HCT116 (cell line): Measurements from ENCODE around the gene CPT1B.

Experiments
- CTCF ChIP-seq, 3 experiments: fragments of 200-600 bp in 1 of 3; sonication (generic) in 1 of 3; IDR thresholded peaks in 2 of 3; conservative IDR thresholded peaks in 1 of 3; 2 replicates each; pipeline ENCODE4 v1.5.1; 2012 to 2017; ENCODE audit warnings: low read depth in 2 of 3, low read length in 2 of 3, antibody characterized with exemption in 1 of 3, borderline replicate concordance in 1 of 3, control low read depth in 1 of 3, mild to moderate bottlenecking in 1 of 3, mixed read lengths in 1 of 3, mixed run types in 1 of 3, moderate library complexity in 1 of 3; ENCODE audit not compliant: insufficient read depth in 1 of 3
- EZH2phosphoT487 ChIP-seq: fragments of 200-600 bp; IDR thresholded peaks from 2 replicates; pipeline ENCODE4 v1.6.1; 2018; ENCODE audit warnings: antibody characterized with exemption, borderline replicate concordance
- POLR2A ChIP-seq: IDR thresholded peaks from 2 replicates; pipeline ENCODE4 v1.7.0; 2011; ENCODE audit warnings: borderline replicate concordance; ENCODE audit not compliant: insufficient read depth, insufficient read length; ENCODE audit errors: extremely low read depth
- POLR2AphosphoS5 ChIP-seq: IDR thresholded peaks from 2 replicates; pipeline ENCODE4 v1.6.1; 2011; ENCODE audit warnings: mild to moderate bottlenecking, low read depth, low read length, moderate library complexity
- RAD21 ChIP-seq: IDR thresholded peaks from 2 replicates; pipeline ENCODE4 v1.6.1; 2012; ENCODE audit warnings: low read depth, mild to moderate bottlenecking
- ZBTB33 ChIP-seq: IDR thresholded peaks from 2 replicates; pipeline ENCODE4 v1.6.1; 2011; ENCODE audit warnings: mild to moderate bottlenecking, low read length, moderate library complexity; ENCODE audit not compliant: insufficient replicate concordance; ENCODE audit errors: extremely low read depth
- ZNF274 ChIP-seq: fragments of 200-500 bp; sonication (Bioruptor generic); IDR thresholded peaks from 2 replicates; pipeline ENCODE4 v1.6.1; 2014; ENCODE audit warnings: mild to moderate bottlenecking, low read depth, low read length, inconsistent platforms

GRCh38 chr22:50608996-50609395 lies 30.8 kb upstream of the CPT1B start:
- no peak for TF ChIP-seq POLR2A
- no peak for TF ChIP-seq POLR2AphosphoS5
- no peak for TF ChIP-seq EZH2phosphoT487
- TF ChIP-seq ZBTB33, result no peak
- no peak for TF ChIP-seq CTCF (IDR thresholded peaks at IDR 0.05 in 2 of 3, conservative IDR thresholded peaks at IDR 0.05 in 1 of 3; ENCODE audit: borderline replicate concordance in 1 of 3, insufficient read depth in 1 of 3, low read depth in 2 of 3, low read length in 2 of 3)
- TF ChIP-seq RAD21, result no peak
- no peak for TF ChIP-seq ZNF274
